NCI-H526 treated with DMSO at 0.1 percent for 48 hours (cell line): ENCODE results near the gene MS4A1.
"Not testable (repeated sequence)": the region's sequence is repeated elsewhere in the genome, so short reads cannot be mapped to it uniquely, and the experiment has no call there.

ENCODE experiments used
- DNase-seq: peaks from one replicate; lab custom pipeline; 2025; lab: John Stamatoyannopoulos, UW

The MS4A1 gene

DNA sequence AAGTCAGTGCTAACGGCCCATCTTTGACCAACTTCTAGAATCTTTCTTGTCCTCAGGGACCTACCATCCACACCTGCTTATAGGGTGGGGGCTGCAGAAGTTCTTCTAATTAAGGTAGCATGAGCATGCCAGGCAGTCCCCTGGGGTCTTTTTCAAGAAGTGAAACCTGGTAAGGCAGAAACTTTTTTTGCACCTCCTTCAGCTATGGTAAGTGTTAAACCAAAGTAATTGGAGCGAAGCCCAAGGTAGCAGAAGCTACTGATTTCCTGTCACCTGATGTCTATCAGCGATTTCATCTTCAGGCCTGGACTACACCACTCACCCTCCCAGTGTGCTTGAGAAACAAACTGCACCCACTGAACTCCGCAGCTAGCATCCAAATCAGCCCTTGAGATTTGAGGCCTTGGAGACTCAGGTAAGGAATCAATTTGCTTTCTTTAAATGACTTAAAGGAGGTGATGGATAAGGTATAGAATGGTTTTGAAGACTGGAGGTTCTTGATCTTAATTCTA lies at the start of gene MS4A1:
MS4A1 (plus strand) TSS at position 317 of the 512 bp plus-strand sequence. CDS start 6,528 bp downstream, outside the sequence.
- DNase-seq, result no peak

DNA sequence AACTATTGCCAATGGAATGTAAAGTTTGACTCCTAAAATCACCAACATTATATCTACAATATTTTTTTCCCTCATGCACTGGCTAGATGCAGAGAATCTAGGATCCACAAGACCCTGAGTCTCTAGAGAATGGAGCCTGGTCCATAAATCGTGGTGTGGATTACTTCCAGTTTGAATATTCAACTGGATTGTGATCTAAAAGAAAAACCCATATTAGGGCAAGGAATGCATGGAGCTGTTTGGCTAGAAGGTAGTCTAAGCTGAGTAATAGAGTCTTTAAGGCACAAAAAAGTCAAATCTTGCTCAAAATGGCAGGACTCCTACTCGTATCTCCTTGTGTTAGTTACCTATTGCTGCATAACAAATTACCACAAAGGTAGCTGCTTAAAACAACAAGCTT lies 35.6 kb upstream of the MS4A1 start:
- no peak for DNase-seq

DNA sequence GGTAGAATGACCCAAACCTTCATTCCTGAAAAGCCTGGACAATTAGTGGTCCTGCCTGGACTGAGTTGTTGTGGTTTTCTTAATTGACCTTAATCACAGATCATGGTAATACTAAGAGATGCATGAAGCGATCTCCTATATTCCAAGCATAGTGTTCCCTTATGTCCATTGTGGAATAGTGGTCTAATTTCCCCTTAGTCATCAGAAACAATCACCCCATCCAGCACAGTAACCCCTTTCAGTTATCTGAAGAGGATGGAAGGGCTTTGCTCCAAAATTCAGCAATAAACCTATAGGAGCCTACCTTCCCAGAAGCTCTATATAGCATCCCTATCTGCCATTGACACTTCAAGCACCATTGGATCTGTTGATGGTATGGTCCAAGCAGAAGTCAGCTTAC lies 33.0 kb upstream of the MS4A1 start:
- DNase-seq, result no peak

DNA sequence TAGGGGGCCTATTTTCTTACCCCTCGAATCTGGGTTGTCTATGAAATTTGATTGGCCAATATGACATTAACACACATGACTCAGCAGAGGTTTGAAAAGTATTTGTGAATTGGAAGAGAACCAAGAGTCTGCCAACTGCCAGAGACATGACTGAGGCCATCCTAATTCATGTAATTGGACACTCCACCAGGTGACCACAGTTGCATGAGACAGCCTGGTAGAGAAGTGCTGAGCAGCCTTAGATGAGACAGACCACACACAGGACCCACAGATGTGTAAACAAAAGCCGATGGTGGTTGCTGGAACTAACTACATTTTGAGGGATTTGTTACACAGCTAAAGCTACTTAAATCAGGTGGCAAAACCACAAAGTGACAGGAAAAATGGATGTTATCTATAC lies 27.1 kb upstream of the MS4A1 start:
- DNase-seq, result no peak

DNA sequence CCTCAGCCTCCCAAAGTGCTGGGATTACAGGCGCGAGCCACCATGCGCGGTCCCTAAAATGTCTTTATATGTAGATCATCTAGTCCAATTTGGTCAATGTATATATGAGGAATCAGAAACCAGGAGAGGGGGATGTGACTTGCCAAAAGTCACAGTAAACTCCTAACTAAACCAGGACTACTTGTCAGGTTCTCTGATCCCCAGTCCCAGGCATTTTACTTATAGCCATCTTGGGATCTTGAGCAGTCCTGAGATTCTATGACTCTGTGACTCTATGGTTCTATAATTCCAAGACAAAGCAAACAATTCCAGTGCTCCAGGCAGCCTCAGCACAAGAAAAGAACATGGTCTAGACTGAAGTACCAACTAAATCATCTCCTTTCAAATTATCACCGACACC lies 26.4 kb upstream of the MS4A1 start, which contains the start of gene MS4A5:
MS4A5 (plus strand) TSS at position 301 of the 400 bp plus-strand sequence. CDS start 103 bp downstream, outside the sequence.
- no peak for DNase-seq

DNA sequence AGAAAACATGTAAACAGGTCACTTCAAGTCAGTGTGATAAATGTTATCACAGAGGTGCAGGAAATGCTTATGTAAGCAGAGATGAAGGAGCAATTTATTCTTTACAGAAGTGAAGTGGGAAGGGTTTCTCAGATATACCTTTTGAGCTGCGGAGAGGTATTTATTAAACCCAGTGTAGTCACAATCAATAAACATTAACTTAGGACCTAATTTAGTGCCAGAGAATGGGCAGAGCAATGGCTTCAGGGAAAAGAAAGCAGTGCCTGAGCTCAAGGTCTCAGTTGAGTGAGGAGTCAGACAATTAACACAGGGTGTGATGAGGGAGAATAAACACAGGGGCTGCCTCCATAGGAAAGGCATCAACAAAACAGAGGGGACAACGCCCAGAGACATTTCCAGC lies 24.4 kb upstream of the MS4A1 start:
- DNase-seq, result no peak

DNA sequence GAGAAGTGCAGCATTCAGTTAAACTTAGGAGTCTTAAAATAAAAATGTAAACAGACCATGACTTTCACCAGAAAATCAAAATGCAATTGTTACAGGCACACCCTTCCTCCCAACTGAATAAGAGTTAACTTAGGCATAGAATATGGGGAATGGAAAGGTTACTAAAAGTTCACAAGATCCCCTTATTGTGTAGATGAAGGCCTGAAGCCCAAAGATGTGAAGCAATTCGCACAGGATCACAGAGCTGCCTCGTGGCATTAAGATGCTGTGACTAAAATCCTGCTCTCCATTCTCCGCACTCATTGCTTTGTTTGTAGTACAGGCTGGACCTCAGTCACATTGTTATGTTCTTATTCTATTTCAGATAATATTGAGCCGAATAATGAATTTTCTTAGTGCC lies 22.2 kb upstream of the MS4A1 start:
- DNase-seq, result no peak

DNA sequence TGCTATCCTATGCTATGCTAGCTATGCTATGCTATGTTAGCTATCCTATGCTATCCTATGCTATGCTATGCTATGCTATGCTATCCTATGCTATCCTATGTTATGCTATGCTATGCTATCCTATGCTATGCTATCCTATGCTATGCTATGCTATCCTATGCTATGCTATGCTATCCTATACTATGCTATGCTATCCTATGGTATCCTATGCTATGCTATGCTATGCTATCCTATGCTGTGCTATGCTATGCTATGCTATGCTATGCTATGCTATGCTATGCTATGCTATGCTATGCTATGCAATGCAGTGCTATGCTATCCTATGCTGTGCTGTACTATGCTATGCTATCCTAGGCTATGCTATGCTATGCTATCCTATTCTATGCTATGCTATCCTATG lies 8.6 kb upstream of the MS4A1 start:
- no peak for DNase-seq

DNA sequence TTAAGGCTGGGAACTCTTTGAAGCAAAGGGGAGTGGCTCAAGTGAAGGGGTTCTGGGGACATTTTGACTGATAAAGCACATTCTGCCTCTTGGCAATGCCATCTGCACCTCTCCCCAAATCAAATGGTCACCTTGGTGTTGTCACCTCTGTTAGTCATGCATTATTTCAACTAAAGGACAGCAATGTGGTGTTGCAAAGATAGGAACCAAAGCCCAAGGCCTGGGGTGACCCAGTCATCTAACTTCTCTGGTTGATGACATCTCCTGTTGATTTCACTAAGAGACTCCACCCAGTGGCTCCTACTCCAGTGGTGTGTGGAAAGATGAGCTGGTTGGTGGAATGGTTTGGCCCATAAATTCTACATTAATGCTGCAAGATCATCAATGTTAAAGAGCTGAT lies 7.8 kb upstream of the MS4A1 start:
- no peak for DNase-seq

DNA sequence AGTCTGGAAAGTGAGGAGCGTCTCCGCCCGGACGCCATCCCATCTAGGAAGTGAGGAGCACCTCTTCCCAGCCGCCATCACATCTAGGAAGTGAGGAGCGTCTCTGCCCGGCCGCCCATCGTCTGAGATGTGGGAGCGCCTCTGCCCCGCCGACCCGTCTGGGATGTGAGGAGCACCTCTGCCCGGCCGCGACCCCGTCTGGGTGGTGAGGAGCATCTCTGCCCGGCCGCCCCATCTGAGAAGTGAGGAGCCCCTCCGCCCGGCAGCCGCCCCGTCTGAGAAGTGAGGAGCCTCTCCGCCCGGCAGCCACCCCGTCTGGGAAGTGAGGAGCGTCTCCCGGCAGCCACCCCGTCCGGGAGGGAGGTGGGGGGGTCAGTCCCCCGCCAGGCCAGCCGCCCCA lies 4.5 kb upstream of the MS4A1 start:
- DNase-seq, result not testable (repeated sequence)

DNA sequence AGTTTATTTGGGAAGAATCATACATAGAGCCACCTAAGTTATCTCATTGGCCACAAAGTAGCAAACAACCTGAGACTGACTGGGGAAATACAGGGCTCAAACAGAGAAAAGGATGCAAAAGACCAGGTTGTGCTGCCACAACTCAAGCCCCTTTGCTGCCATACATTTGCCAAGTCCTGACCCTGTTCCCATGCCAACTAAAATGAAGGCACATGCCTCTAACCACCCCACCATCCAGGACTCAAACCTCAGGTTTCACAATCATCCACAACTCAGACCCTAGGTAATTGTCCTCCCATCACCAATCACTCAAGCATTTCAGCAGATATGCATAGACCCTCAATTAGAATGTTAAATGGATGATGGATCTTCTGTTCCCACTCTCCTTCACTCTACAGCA lies 1.4 kb upstream of the MS4A1 start:
- DNase-seq, result no peak

DNA sequence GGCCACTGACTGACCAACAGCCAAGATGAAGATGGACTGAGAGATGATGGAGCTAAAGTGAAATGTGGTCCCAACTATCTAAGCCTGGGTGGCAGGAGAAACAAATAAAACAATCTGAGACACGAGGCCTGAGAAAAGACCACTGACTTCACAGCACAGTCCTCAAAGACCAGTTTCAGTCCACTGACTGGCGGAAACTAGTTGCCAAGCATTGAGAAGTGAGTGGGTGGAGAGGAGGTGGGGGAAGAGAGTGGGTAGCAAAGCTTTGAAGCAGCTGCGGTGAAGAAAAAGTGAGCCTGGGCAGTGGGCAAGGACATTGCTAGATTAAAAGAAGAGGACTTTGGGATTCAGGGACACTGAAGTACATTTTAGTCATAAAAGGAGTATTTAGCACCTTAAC lies 1.9 kb downstream of the MS4A1 start:
- DNase-seq, result no peak

DNA sequence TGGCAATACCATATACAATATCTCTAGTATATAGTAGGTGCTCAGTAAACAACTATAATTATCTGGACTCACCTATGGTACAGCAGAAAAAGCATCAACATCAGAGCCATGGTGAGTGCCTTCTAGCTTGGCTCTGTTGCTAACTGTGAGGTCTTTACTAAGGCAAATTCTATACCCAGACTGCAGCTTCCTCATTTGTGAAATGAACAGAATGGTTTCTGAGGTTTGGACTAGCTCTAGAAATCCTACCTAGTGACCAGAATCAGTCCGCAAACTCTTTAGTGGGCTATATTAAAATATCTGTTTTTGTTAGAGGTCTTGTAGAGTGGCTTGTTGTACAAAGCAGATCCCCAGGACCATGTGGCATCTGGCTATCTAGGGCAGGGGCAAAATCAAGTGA lies 3.7 kb downstream of the MS4A1 start:
- no peak for DNase-seq

DNA sequence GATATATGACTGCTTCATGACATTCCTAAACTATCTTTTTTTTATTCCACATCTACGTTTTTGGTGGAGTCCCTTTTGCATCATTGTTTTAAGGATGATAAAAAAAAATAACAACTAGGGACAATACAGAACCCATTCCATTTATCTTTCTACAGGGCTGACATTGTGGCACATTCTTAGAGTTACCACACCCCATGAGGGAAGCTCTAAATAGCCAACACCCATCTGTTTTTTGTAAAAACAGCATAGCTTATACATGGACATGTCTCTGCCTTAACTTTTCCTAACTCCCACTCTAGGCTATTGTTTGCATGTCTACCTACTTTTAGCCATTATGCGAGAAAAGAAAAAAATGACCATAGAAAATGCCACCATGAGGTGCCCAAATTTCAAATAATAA lies 13.2 kb downstream of the MS4A1 start:
- DNase-seq, result no peak

DNA sequence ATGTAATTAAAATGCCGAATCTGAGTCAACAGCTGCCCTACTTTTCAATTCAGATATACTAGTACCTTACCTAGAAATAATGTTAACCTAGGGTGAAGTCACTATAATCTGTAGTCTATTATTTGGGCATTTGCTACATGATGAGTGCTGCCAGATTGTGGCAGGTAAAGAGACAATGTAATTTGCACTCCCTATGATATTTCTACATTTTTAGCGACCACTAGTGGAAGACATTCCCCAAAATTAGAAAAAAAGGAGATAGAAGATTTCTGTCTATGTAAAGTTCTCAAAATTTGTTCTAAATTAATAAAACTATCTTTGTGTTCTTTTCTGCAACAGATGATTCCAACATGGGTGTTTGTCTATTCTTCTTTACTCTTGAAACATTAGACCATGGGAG lies 14.1 kb downstream of the MS4A1 start:
- no peak for DNase-seq

DNA sequence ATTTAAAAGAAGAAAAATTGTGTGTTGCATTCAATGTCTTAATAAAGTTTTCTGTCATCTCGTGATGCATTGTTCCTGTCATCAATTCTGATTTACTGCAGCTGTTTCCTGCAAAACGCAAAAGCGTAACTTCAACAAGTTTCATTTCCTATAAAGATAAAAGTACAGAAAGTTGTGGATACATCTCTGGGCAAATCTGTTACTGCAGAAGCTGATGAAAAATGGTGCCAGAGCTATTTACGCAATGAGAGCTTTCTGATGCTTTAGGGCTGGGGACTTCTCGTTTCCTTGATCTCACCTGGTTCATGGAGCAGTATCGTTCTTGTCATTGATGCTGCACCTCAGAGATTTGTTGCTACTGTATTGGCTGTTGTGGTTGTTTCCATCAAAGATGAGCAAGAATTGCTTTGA lies 21.4 kb downstream of the MS4A1 start:
- DNase-seq, result no peak

DNA sequence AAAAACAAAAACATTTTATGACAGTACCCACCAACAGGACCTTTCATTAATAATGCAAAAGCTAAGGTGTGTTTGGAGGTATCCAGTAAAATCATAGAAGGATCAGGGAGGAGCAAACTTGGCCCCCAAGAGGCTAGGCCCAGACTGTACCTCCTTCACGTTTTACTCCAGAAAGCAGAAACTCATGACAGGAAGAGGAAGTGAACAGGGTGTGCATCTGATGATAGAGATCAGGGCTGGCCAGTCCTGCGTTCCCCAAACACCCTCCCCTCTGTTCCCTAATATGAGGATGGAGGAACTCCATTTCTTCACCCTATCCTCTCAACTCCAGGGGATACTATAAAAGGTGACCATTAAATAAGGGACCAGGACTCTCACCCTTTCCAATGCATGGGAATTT lies 26.7 kb downstream of the MS4A1 start:
- DNase-seq, result no peak

DNA sequence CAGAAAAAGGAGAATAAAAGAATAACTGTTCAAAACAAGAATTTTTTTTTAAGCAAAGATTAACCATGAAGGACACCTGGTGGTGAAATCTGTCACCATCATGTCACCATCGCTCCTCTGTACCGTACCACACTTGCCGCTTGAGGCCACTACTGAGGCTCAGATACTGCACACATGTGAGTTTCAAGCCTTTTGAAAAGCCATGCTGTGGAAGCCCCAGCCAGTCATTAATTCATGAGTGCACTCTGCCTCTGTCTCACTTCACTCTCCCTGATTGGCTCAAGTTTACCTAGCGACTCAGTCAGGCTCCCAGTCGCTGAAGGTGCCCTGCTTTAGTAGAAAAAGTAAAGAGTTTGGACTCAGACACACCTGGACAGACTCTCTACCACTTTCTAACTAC lies 30.3 kb downstream of the MS4A1 start:
- no peak for DNase-seq

DNA sequence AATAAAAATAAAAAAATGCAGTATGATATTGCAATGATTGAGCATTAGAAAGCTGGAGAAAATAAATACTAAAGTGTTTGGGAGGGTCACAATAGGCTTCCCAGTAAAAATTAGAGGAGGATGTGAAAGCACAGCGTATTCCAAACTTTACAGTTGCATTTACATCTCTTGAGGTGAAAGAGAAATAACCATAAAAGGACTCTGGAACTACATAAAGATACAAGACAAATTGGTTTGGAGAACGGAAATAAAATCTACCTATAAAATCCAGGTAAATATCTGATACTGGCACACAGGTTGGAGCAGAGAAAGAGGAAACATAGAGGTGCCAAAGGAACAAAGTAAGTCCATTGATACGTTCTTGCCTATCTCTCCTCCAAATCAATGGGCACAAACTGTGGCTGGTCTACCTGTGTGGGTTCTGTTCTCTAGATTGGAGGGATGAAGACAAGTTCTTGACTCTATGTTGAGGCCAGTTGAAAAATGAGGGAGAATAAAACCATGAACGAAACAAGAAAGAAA lies 36.9 kb downstream of the MS4A1 start, which contains the start of gene MS4A12:
MS4A12 (plus strand) TSS at position 291 of the 522 bp plus-strand sequence. CDS start 4,541 bp downstream, outside the sequence.
- no peak for DNase-seq

DNA sequence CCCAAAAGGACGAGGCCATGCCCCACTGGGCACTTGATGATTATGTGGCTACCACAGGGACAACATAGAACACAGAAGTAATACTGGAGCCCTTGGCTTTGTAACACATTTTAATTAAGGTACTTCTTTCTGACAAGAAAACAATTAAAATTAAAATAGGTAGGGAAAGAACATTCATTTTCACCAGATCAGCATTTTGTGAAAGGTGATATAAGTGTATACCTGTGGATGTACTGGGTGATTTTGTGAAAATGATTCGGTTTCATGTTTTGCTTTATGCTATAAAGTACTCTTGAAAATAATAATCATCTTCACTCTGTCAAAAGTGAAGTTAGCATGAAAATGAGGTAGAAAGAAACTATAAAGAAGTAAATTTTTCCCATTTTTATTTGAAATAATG lies 37.8 kb downstream of the MS4A1 start:
- DNase-seq, result no peak

DNA sequence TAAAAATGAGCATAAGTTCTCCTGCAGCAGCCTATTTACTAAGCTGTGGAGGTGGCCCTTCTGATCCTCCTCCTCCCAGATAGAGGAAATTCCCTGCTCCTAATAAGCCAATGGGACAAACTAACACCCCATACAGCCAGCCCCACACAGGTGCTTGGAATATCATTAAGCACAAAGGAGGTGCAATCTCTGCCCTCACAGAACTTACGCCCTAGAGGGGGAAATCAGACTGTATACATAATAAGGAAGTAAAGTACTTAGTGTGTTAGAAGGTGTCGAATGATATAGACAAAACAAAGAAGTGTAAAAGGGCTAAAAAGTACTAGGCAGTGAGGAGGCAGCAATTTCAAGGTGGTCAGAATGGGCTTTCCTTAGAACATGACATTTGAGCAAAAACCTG lies 42.8 kb downstream of the MS4A1 start:
- no peak for DNase-seq

DNA sequence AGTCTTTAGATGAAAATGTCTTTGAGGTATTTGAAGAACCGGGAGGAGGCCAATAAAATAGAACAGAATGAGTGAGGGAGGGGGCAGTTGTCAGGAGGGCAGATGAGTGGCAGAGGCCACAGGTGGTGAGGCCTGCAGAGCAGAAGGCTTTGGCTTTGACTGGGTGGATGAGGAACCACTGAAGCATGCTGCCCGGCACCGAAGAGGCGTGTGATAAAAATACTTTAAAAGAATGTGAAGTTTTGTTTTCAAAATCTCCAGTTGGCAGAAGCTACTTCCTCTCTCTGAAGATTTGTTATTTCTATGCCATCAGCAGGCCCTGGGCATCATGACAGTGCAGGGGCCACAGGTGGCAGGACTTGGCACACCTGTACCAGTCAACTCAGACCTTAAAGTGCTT lies 43.2 kb downstream of the MS4A1 start:
- DNase-seq, result no peak

DNA sequence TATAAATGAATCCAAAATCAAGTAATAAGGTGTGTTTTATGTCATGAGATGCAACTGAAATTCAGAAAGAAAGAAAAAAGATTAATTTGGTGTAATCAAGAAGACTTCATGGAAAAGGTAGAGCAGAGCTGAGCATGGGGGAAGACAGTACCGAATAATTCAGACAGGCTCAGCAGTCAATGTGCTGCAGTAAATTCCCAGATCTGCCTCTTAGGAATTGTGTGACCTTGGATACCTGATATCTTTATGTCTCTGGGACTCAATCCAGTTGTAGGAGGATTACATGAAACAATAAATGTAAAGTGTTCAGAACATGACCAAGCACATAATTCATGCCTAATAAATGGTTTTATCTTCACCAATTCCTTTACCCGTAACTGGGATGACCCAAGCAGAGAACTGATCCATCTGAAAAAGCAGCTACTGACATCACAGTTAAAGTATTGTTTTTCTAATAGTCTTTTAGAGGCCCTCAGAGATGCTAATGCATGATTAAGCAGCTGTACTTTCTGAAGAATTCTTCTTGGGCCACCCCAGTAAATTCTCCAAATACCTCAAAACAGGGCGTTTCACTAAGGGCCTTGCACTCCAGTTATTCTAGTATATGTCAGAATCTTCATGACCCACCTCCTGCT lies 44.7 kb downstream of the MS4A1 start:
- no peak for DNase-seq

DNA sequence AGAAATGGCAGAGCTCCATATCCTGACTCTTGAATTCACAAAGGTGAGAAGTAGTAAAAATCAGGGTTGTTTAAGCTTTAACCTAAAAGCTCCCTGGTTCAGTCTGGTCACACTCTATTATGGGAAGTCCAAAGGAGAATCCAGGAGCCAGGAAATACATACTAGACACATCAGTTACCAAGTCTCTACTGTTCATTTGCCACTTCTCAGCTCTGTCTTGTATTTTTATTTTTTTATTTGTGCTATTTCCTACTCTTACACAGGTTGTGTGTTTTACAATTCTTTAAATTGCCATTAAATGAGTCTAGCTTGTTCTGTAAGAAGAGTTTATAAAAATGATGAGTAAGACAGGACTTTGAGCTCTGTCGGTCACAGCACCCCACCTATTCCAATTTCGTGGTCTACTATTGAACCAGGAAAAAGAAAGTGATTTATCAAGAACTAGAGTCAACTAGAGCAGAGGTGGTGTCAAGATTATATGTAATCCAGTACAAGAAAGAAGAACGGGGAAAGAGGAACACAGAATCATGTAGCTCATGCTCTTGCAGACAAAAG lies 46.7 kb downstream of the MS4A1 start:
- no peak for DNase-seq
